HEK293 (cell line): ENCODE measurements around the gene KANSL2.

ENCODE experiments used
- CTCF ChIA-PET: fragments of 350-600 bp; formaldehyde crosslinking; extraction: SDS; loops from one replicate; lab custom pipeline; 2021; ENCODE audit warnings: antibody characterized with exemption; lab: Yijun Ruan, JAX
- POLR2A ChIA-PET: fragments of 300-600 bp; formaldehyde crosslinking; extraction: SDS; loops from one replicate; lab custom pipeline; 2020; ENCODE audit warnings: antibody characterized with exemption, inconsistent platforms; lab: Yijun Ruan, JAX
- H3K27ac ChIP-seq: fragments of 200-500 bp; sonication (Bioruptor generic); 2 replicates; pipeline ENCODE4 v1.5.1; 2014; ENCODE audit warnings: low read depth, low read length, control low read depth, inconsistent platforms; ENCODE audit errors: extremely low read depth
- H3K36me3 ChIP-seq, 2 experiments: fragments of 200-500 bp in 1 of 2; sonication (Bioruptor generic) in 1 of 2; 1 replicate in 1 of 2; 2 replicates in 1 of 2; pipeline ENCODE4 v1.5.1; 2014 to 2017; ENCODE audit warnings: inconsistent platforms in 2 of 2, low read length in 2 of 2; ENCODE audit not compliant: control insufficient read depth in 2 of 2, insufficient read depth in 1 of 2
- H3K4me1 ChIP-seq: fragments of 200-500 bp; sonication (Bioruptor generic); 2 replicates; pipeline ENCODE4 v1.5.1; 2014; ENCODE audit warnings: mild to moderate bottlenecking, low read length, inconsistent platforms; ENCODE audit not compliant: control insufficient read depth, insufficient read depth
- H3K4me3 ChIP-seq: 2 replicates; pipeline ENCODE4 v1.5.1; 2011; ENCODE audit warnings: low read depth, mild to moderate bottlenecking, control low read depth, low read length, moderate library complexity
- H3K9me3 ChIP-seq: fragments of 200-500 bp; sonication (Bioruptor generic); 2 replicates; pipeline ENCODE4 v1.5.1; 2014; ENCODE audit warnings: low read depth, low read length, inconsistent platforms; ENCODE audit not compliant: control insufficient read depth, insufficient read depth
- BCL11A ChIP-seq: fragments of 450-650 bp; formaldehyde crosslinking; IDR thresholded peaks from 2 replicates; pipeline ENCODE4 v1.5.1; 2016; ENCODE audit warnings: low read depth, missing biosample characterization, missing genetic modification characterization
- KLF8 ChIP-seq: fragments of 450-650 bp; formaldehyde crosslinking; IDR thresholded peaks from 2 replicates; pipeline ENCODE4 v1.5.1; 2016; ENCODE audit warnings: missing biosample characterization, missing genetic modification characterization
- PRDM4 ChIP-seq: fragments of 450-650 bp; formaldehyde crosslinking; IDR thresholded peaks from 2 replicates; pipeline ENCODE4 v1.5.1; 2017; ENCODE audit warnings: missing biosample characterization, missing genetic modification characterization
- SP2 ChIP-seq: fragments of 450-650 bp; formaldehyde crosslinking; IDR thresholded peaks from 2 replicates; pipeline ENCODE4 v1.5.1; 2016; ENCODE audit warnings: missing biosample characterization, missing genetic modification characterization
- SP7 ChIP-seq: fragments of 450-650 bp; formaldehyde crosslinking; IDR thresholded peaks from 2 replicates; pipeline ENCODE4 v1.5.1; 2016; ENCODE audit warnings: missing biosample characterization, missing genetic modification characterization
- TSHZ1 ChIP-seq: fragments of 450-650 bp; formaldehyde crosslinking; IDR thresholded peaks from 2 replicates; pipeline ENCODE4 v1.5.1; 2016; ENCODE audit warnings: missing biosample characterization, missing genetic modification characterization, borderline replicate concordance
- WT1 ChIP-seq: fragments of 450-650 bp; formaldehyde crosslinking; IDR thresholded peaks from 2 replicates; pipeline ENCODE4 v1.5.1; 2016; ENCODE audit warnings: missing biosample characterization, missing genetic modification characterization
- ZBTB21 ChIP-seq: fragments of 450-650 bp; formaldehyde crosslinking; IDR thresholded peaks from 2 replicates; pipeline ENCODE4 v1.5.1; 2017; ENCODE audit warnings: missing biosample characterization, missing genetic modification characterization
- ZFP3 ChIP-seq: fragments of 450-650 bp; formaldehyde crosslinking; IDR thresholded peaks from 2 replicates; pipeline ENCODE4 v1.5.1; 2016; ENCODE audit warnings: low read depth, missing biosample characterization, missing genetic modification characterization
- ZNF121 ChIP-seq: fragments of 450-650 bp; formaldehyde crosslinking; IDR thresholded peaks from 2 replicates; pipeline ENCODE4 v1.5.1; 2016; ENCODE audit warnings: missing biosample characterization, missing genetic modification characterization
- ZNF140 ChIP-seq: fragments of 450-650 bp; formaldehyde crosslinking; IDR thresholded peaks from 2 replicates; pipeline ENCODE4 v1.5.1; 2016; ENCODE audit warnings: missing biosample characterization, missing genetic modification characterization
- ZNF19 ChIP-seq: fragments of 450-650 bp; formaldehyde crosslinking; IDR thresholded peaks from 2 replicates; pipeline ENCODE4; 2016; ENCODE audit warnings: missing biosample characterization, missing genetic modification characterization, low read depth
- ZNF266 ChIP-seq: fragments of 450-650 bp; formaldehyde crosslinking; IDR thresholded peaks from 2 replicates; pipeline ENCODE4 v1.5.1; 2016; ENCODE audit warnings: missing biosample characterization, missing genetic modification characterization, low read depth
- ZNF354C ChIP-seq: fragments of 450-650 bp; formaldehyde crosslinking; IDR thresholded peaks from 2 replicates; pipeline ENCODE4 v1.5.1; 2016; ENCODE audit warnings: missing biosample characterization, missing genetic modification characterization, low read depth, borderline replicate concordance
- ZNF366 ChIP-seq: fragments of 450-650 bp; formaldehyde crosslinking; conservative IDR thresholded peaks from 2 replicates; pipeline ENCODE4 v1.5.1; 2016; ENCODE audit warnings: missing biosample characterization, missing genetic modification characterization
- ZNF37A ChIP-seq: fragments of 450-650 bp; IDR thresholded peaks from 2 replicates; pipeline ENCODE4 v1.5.1; 2018; ENCODE audit warnings: missing biosample characterization, missing genetic modification characterization
- ZNF433 ChIP-seq: fragments of 450-650 bp; formaldehyde crosslinking; IDR thresholded peaks from 2 replicates; pipeline ENCODE4 v1.5.1; 2016; ENCODE audit warnings: missing biosample characterization, missing genetic modification characterization, low read depth
- ZNF548 ChIP-seq: fragments of 450-650 bp; formaldehyde crosslinking; IDR thresholded peaks from 2 replicates; pipeline ENCODE4 v1.5.1; 2016; ENCODE audit warnings: missing biosample characterization, missing genetic modification characterization
- ZNF571 ChIP-seq: fragments of 450-650 bp; formaldehyde crosslinking; IDR thresholded peaks from 2 replicates; pipeline ENCODE4 v1.5.0; 2017; ENCODE audit warnings: missing biosample characterization, missing genetic modification characterization
- ZNF692 ChIP-seq: fragments of 450-650 bp; formaldehyde crosslinking; IDR thresholded peaks from 2 replicates; pipeline ENCODE4 v1.5.1; 2016; ENCODE audit warnings: missing biosample characterization, missing genetic modification characterization
- ZNF707 ChIP-seq: fragments of 450-650 bp; formaldehyde crosslinking; IDR thresholded peaks from 2 replicates; pipeline ENCODE4 v1.5.1; 2016; ENCODE audit warnings: missing biosample characterization, missing genetic modification characterization
- ZSCAN23 ChIP-seq: fragments of 450-650 bp; formaldehyde crosslinking; IDR thresholded peaks from 2 replicates; pipeline ENCODE4 v1.5.1; 2016; ENCODE audit warnings: missing biosample characterization, missing genetic modification characterization
- ZSCAN30 ChIP-seq: fragments of 450-650 bp; IDR thresholded peaks from 2 replicates; pipeline ENCODE4 v1.5.1; 2018; ENCODE audit warnings: missing biosample characterization, mild to moderate bottlenecking, missing genetic modification characterization, moderate library complexity
- TF ChIP-seq, protein P1 (sequence below): fragments of 450-650 bp; formaldehyde crosslinking; IDR thresholded peaks from 2 replicates; pipeline ENCODE4 v1.5.1; 2016; ENCODE audit warnings: missing biosample characterization, missing genetic modification characterization, borderline replicate concordance
- TF ChIP-seq, protein P2 (sequence below): fragments of 450-650 bp; formaldehyde crosslinking; IDR thresholded peaks from 2 replicates; pipeline ENCODE4 v1.5.1; 2016; ENCODE audit warnings: missing biosample characterization, missing genetic modification characterization

KANSL2 gene

DNA sequence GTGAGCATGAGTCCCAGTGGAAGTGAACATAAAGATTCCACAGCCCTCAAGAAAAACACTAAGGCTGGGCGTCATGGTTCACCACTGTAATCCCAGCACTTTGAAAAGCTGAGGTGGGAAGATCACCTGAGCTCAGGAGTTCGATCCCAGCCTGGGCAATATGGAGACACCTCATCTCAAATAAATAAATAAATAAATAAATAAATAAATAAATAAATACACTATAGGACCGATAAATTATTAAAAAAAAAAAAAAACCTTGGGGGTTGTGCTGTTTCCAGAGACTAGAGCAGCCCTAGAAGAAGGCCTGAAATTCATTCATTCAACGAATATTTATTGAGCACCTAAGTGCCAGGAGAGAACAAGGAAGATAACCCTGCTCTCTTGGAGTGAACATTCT is 1.5 kb upstream of the KANSL2 start (continued):
- TF ChIP-seq BCL11A (tag by site-specific recombination), result no peak
- TF ChIP-seq ZNF19 (tag by site-specific recombination), result 0 out of 2 replicates have a peak, but pooled peaks have one; percentile 52
- peak; percentile 93 for TF ChIP-seq ZNF140 (tag by site-specific recombination)
- TF ChIP-seq, protein P1, sequence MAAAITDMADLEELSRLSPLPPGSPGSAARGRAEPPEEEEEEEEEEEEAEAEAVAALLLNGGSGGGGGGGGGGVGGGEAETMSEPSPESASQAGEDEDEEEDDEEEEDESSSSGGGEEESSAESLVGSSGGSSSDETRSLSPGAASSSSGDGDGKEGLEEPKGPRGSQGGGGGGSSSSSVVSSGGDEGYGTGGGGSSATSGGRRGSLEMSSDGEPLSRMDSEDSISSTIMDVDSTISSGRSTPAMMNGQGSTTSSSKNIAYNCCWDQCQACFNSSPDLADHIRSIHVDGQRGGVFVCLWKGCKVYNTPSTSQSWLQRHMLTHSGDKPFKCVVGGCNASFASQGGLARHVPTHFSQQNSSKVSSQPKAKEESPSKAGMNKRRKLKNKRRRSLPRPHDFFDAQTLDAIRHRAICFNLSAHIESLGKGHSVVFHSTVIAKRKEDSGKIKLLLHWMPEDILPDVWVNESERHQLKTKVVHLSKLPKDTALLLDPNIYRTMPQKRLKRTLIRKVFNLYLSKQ, result peak; percentile 61; the same call in 1 of the 2 replicates
- peak; percentile 92 for TF ChIP-seq ZNF433 (tag by site-specific recombination)
- TF ChIP-seq ZNF266 (tag by site-specific recombination), result peak; percentile 83

GRCh38 chr12:48682927-48683326 is 889 bp upstream of the KANSL2 start:
- TF ChIP-seq ZNF37A (tag by site-specific recombination), result no peak
- no peak for TF ChIP-seq ZNF548 (tag by site-specific recombination)
- no peak for TF ChIP-seq ZNF354C (tag by site-specific recombination)
- no peak for TF ChIP-seq ZNF571
- TF ChIP-seq KLF8 (tag by site-specific recombination), result no peak
- no peak for TF ChIP-seq SP7 (tag by site-specific recombination)
- no peak for TF ChIP-seq TSHZ1 (tag by site-specific recombination)
- TF ChIP-seq SP2 (tag by site-specific recombination), result no peak
- TF ChIP-seq PRDM4 (tag by site-specific recombination), result no peak
- TF ChIP-seq ZSCAN30 (tag by site-specific recombination), result no peak
- TF ChIP-seq ZNF707, result no peak
- TF ChIP-seq ZSCAN23 (tag by site-specific recombination), result no peak
- TF ChIP-seq ZNF692, result no peak
- TF ChIP-seq ZNF121 (tag by site-specific recombination), result no peak
- no peak for TF ChIP-seq ZBTB21 (tag by site-specific recombination)
- TF ChIP-seq, protein P2, sequence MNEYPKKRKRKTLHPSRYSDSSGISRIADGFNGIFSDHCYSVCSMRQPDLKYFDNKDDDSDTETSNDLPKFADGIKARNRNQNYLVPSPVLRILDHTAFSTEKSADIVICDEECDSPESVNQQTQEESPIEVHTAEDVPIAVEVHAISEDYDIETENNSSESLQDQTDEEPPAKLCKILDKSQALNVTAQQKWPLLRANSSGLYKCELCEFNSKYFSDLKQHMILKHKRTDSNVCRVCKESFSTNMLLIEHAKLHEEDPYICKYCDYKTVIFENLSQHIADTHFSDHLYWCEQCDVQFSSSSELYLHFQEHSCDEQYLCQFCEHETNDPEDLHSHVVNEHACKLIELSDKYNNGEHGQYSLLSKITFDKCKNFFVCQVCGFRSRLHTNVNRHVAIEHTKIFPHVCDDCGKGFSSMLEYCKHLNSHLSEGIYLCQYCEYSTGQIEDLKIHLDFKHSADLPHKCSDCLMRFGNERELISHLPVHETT, result no peak
- no peak for TF ChIP-seq WT1
- TF ChIP-seq ZNF366 (tag by site-specific recombination), result no peak
- no peak for TF ChIP-seq ZFP3
- Histone ChIP-seq H3K9me3 (no peaks in the 10 kb centered on the region), H3K27ac (no peak overlapping the region), H3K4me1 (no peaks in the 10 kb centered on the region; the same call in none of the 2 replicates), H3K36me3 (peaks cover 25 to 31% of the 10 kb centered on the region in 2 experiments), H3K4me3 (no peak overlapping the region)
- POLR2A ChIA-PET, result interaction anchor here (0.9 to 1.5 kb wide), 16 partner anchors 8 to 448 kb away, joined by 3 to 18 read pairs (median 4); partner anchors contain the start of genes ADCY6, DDX23 and TUBA1B
- CTCF ChIA-PET, result interaction anchor here (0.6 to 1.0 kb wide), 3 partner anchors 112 to 221 kb away, joined by 3 to 4 read pairs (median 3); a partner anchor contains a TSS
